Mesodermal cell (in vitro differentiated cells): ENCODE data around the gene EPG5.

Experiments used
- H3K27ac ChIP-seq: 2 replicates; pipeline ENCODE4 v1.7.0; 2013; ENCODE audit warnings: mild to moderate bottlenecking, low read depth, low read length, moderate library complexity; ENCODE audit not compliant: severe bottlenecking
- H3K36me3 ChIP-seq: 2 replicates; pipeline ENCODE4 v1.7.1; 2013; ENCODE audit warnings: mild to moderate bottlenecking, low read length, moderate library complexity; ENCODE audit not compliant: control insufficient read depth, insufficient read depth
- H3K4me1 ChIP-seq: one replicate; pipeline ENCODE4 v1.7.1; 2013; ENCODE audit warnings: mild to moderate bottlenecking, low read length; ENCODE audit not compliant: insufficient read depth, control insufficient read depth, poor library complexity, severe bottlenecking
- H3K4me3 ChIP-seq: 2 replicates; pipeline ENCODE4 v1.7.0; 2013; ENCODE audit warnings: low read length, control low read depth, mild to moderate bottlenecking; ENCODE audit not compliant: insufficient read depth, poor library complexity, severe bottlenecking; ENCODE audit errors: extremely low read depth
- H3K9me3 ChIP-seq: 2 replicates; pipeline ENCODE4 v1.7.1; 2013; ENCODE audit warnings: mild to moderate bottlenecking, low read length, moderate library complexity; ENCODE audit not compliant: control insufficient read depth
- WGBS, 2 experiments: methylation state at CpG; one replicate each; pipeline ENCODE4 v1.1.5; 2013; ENCODE audit warnings: missing lambda C conversion rate in 2 of 2; ENCODE audit not compliant: insufficient coverage in 2 of 2; 5-methylcytosine and 5-hydroxymethylcytosine counted together

Gene EPG5

GRCh38 chr18:45865466-45865865 is 101.7 kb downstream of the EPG5 start:
- no peaks in the 10 kb centered on the region for H3K4me1 ChIP-seq
- H3K36me3 ChIP-seq = peaks cover 71% of the 10 kb centered on the region
- no peak overlapping the region for H3K27ac ChIP-seq
- no peak overlapping the region for H3K4me3 ChIP-seq
- 98 to 100% methylated on average over 5 of the region's 5 CpGs for WGBS, 2 experiments
- H3K9me3 ChIP-seq = no peaks in the 10 kb centered on the region

DNA sequence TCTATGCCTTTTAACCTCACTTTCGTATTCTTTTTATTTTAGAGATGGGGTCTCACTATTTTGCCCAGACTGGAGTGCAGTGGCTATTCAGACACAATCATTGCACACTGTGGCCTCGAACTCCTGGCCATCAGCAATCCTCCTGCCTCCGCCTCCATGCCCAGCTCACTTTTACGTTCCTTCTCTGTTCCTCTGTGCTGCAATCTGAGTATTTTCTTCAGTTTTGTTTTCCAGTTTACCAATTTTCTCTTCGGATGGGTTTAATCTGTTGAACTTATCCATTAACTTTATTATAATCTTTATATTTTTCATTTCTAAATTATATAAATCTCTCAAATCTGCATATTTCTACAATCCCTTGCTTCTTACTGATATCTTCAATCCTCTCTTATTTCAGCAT is 103.0 kb downstream of the EPG5 start:
- H3K36me3 ChIP-seq = peaks cover 68% of the 10 kb centered on the region
- no peaks in the 10 kb centered on the region for H3K4me1 ChIP-seq
- H3K9me3 ChIP-seq = no peaks in the 10 kb centered on the region
- no peak overlapping the region for H3K4me3 ChIP-seq
- H3K27ac ChIP-seq = no peak overlapping the region
- WGBS, 2 experiments = 91 to 93% methylated on average over 4 of the region's 5 CpGs

DNA sequence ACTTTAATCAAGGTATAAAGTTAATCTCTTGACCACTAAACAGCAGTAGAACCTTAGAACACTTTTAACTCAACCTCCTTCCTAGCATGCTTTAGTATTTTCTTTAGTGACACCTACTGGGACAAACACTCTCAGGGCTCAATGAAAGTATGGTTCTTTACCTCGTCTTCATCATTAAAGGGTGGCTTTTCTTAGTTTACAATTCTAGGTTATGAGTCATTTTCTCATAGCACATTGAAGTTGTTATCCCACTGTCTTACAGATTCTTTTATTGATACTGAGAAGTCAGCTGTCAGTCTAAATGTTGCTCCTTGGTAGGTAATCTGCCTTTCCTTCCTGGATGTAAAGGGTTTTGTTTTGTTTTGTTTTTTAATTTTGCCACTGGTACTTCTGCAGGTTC is 103.7 kb downstream of the EPG5 start:
- H3K9me3 ChIP-seq = no peaks in the 10 kb centered on the region
- no peak overlapping the region for H3K27ac ChIP-seq
- no peaks in the 10 kb centered on the region for H3K4me1 ChIP-seq
- H3K36me3 ChIP-seq = peaks cover 74% of the 10 kb centered on the region
- 100% methylated on average over 1 of the region's 1 CpG; no CpG with 5 or more reads in 1 of the 2 experiments for WGBS, 2 experiments
- no peak overlapping the region for H3K4me3 ChIP-seq

GRCh38 chr18:45861926-45862325 is 105.2 kb downstream of the EPG5 start:
- Histone ChIP-seq H3K9me3 (no peaks in the 10 kb centered on the region), H3K4me1 (no peaks in the 10 kb centered on the region), H3K4me3 (no peak overlapping the region), H3K27ac (no peak overlapping the region), H3K36me3 (peaks cover 74% of the 10 kb centered on the region)
- no CpG with 5 or more reads among the region's 1 CpG for WGBS, 2 experiments

GRCh38 chr18:45860971-45861370 is 106.2 kb downstream of the EPG5 start:
- Histone ChIP-seq H3K36me3 (peaks cover 73% of the 10 kb centered on the region), H3K27ac (no peak overlapping the region), H3K4me3 (no peak overlapping the region), H3K4me1 (no peaks in the 10 kb centered on the region), H3K9me3 (no peaks in the 10 kb centered on the region)
- no CpG with 5 or more reads among the region's 3 CpGs for WGBS, 2 experiments

DNA sequence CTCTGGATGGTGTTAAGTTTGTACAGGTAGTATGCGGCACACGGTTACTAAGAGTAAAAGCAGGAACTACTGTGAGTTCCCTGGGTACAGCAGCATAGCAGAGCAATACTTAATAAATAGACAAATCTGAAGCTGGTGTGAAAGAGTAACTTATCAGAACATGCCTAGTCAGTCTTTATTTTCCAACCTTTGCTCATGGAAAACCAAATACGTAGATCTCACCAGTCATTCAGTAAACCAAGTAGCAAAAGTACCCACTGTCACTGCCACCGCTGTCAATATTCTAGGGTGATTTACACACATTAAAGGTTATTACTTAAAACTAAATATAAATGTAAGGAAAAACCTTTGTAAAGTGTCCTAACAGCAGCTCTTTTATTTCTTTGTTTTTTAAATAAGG is 106.6 kb downstream of the EPG5 start:
- Histone ChIP-seq H3K9me3 (no peaks in the 10 kb centered on the region), H3K4me1 (no peaks in the 10 kb centered on the region), H3K4me3 (no peak overlapping the region), H3K36me3 (peaks cover 74% of the 10 kb centered on the region), H3K27ac (no peak overlapping the region)
- WGBS, 2 experiments = 100% methylated on average over 1 of the region's 4 CpGs; no CpG with 5 or more reads in 1 of the 2 experiments

- Histone ChIP-seq H3K27ac (no peak overlapping the region), H3K4me3 (no peak overlapping the region), H3K4me1 (no peaks in the 10 kb centered on the region), H3K36me3 (peaks cover 74% of the 10 kb centered on the region), H3K9me3 (no peaks in the 10 kb centered on the region)
- WGBS, 2 experiments = 100% methylated on average over 1 to 2 of the region's 3 CpGs
These were observed 107.8 kb downstream of the EPG5 start for GRCh38 chr18:45859334-45859733.

DNA sequence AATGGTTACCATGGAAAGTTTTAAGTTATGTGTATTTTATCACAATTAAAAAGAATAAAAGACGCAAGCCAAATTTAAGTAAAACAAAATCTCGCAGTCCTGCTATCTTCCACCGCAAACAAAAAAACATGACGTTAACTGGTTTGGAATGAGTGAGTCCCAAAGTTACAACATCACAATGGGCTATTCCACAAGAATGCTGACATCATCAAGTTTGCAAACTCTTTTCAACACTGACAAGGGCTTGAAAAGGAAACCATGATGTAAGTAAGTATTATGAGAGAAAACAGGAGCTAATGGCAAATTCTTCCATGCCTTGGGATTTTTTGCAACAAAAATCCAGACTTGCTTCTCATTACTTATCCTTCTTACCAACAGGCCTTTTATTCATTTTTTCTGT is 110.6 kb downstream of the EPG5 start:
- H3K36me3 ChIP-seq = peaks cover 79% of the 10 kb centered on the region
- H3K9me3 ChIP-seq = no peaks in the 10 kb centered on the region
- no peaks in the 10 kb centered on the region for H3K4me1 ChIP-seq
- no peak overlapping the region for H3K4me3 ChIP-seq
- 96 to 100% methylated on average over 2 to 3 of the region's 4 CpGs for WGBS, 2 experiments
- no peak overlapping the region for H3K27ac ChIP-seq

- no peaks in the 10 kb centered on the region for H3K9me3 ChIP-seq
- H3K4me1 ChIP-seq = no peaks in the 10 kb centered on the region
- no peak overlapping the region for H3K27ac ChIP-seq
- no CpG with 5 or more reads among the region's 2 CpGs for WGBS, 2 experiments
- H3K36me3 ChIP-seq = peaks cover 77% of the 10 kb centered on the region
- H3K4me3 ChIP-seq = no peak overlapping the region
These were observed 113.0 kb downstream of the EPG5 start for GRCh38 chr18:45854036-45854586.

DNA sequence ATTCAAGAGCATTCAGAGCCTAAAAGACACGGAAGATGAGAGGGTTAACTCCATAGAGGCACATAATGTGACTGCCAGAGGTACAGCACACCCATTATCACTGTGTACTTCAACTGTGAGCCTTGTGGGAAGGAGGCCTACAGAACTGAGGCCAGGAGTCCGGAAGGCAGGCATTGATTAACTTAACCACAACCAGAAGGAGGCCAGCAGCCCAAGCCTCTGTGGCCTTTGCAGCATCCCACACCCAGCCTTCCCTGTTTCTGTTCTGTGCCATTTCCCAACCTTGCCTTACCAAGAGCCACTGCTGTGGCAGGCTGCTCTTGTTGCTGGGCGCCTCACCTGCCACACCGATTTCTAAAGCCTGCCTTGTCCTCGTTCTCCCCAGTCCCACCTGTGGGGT is 114.5 kb downstream of the EPG5 start:
- peaks cover 65% of the 10 kb centered on the region for H3K36me3 ChIP-seq

GRCh38 chr18:45851161-45851925 is 115.8 kb downstream of the EPG5 start:
- Histone ChIP-seq H3K36me3 (peaks cover 56% of the 10 kb centered on the region), H3K4me1 (no peaks in the 10 kb centered on the region), H3K9me3 (no peaks in the 10 kb centered on the region), H3K4me3 (no peak overlapping the region), H3K27ac (no peak overlapping the region)
- WGBS, 2 experiments = 93 to 98% methylated on average over 7 of the region's 10 CpGs

More for the DNA sequence above, 114.5 kb downstream of the EPG5 start:
- Histone ChIP-seq H3K4me1 (no peaks in the 10 kb centered on the region), H3K4me3 (no peak overlapping the region), H3K27ac (no peak overlapping the region), H3K9me3 (no peaks in the 10 kb centered on the region)
- WGBS, 2 experiments = 83 to 97% methylated on average over 2 to 5 of the region's 5 CpGs
